Parathyroid adenoma (tissue), 2 donors: ENCODE data around the gene DPF3.

ENCODE experiments used
- H2AFZ ChIP-seq: fragments of 300-600 bp; sonication (generic); one replicate; pipeline ENCODE4 v1.7.0; 2017; ENCODE audit warnings: antibody characterized with exemption, mild to moderate bottlenecking
- H3K27ac ChIP-seq: fragments of 300-600 bp; sonication (generic); one replicate; pipeline ENCODE4 v1.7.0; 2017
- H3K27me3 ChIP-seq: fragments of 300-600 bp; sonication (generic); one replicate; pipeline ENCODE4 v1.7.0; 2017; ENCODE audit warnings: low read length; ENCODE audit not compliant: control insufficient read depth, insufficient read depth
- H3K36me3 ChIP-seq: fragments of 300-600 bp; sonication (generic); one replicate; pipeline ENCODE4 v1.7.0; 2017; ENCODE audit warnings: low read length; ENCODE audit not compliant: control insufficient read depth, insufficient read depth
- H3K4me1 ChIP-seq: fragments of 300-600 bp; sonication (generic); one replicate; pipeline ENCODE4 v1.7.0; 2017; ENCODE audit warnings: control low read depth
- H3K4me2 ChIP-seq: fragments of 300-600 bp; sonication (generic); one replicate; pipeline ENCODE4 v1.7.0; 2017; ENCODE audit warnings: low read length
- H3K4me3 ChIP-seq: fragments of 300-600 bp; sonication (generic); one replicate; pipeline ENCODE4 v1.7.0; 2017; ENCODE audit warnings: low read depth, low read length
- H3K79me2 ChIP-seq: fragments of 300-600 bp; sonication (generic); one replicate; pipeline ENCODE4 v1.7.0; 2017; ENCODE audit warnings: control low read depth
- H3K9ac ChIP-seq: fragments of 300-600 bp; sonication (generic); one replicate; pipeline ENCODE4 v1.7.0; 2017; ENCODE audit warnings: mild to moderate bottlenecking
- H3K9me3 ChIP-seq: fragments of 300-600 bp; sonication (generic); one replicate; pipeline ENCODE4 v1.7.0; 2017; ENCODE audit warnings: low read length; ENCODE audit not compliant: control insufficient read depth
- TF ChIP-seq, protein P1 (sequence below): fragments of 300-600 bp; sonication (generic); IDR thresholded peaks from one replicate; pipeline ENCODE4 v1.7.0; 2017; ENCODE audit warnings: antibody characterized with exemption, mild to moderate bottlenecking
- donor health status: primary hyperparathyroidism.

The DPF3 gene

DNA sequence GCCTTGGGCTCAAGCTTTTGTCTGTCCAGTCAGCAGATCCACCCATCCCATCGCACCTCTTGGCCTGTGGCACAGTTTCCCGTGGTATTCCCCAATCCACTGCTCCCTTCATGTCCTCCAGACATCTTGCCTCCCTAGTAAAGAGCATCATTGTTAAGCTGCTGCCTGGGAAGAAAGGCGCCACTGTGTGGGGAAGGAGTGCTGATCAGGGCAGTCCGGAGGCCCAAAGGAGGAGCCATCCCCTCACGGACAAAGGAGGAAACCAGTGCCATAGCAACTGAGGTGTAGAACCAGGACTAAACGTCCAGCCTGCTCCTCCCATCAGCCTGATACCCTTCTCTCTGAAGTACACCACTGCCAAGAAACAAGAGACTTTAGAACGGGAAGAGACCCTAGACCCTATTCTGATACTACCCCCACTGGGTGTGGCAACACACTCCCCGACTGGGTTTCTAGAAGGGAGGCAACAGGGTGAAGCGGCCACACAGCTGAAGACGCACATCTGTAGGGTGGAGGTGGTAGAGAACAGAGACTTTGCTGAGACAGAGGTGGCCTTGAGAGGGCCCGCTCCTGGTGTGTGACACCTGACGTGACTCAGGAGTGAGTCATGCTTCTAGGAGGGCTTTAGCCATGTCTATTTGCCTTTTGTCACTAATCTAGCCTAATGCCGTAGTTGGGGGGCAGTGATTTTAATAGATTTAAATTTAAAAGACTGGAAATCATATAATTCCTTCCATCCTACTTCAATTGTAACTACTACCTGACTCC lies 185.0 kb downstream of the DPF3 start:
- Histone ChIP-seq H3K4me2 (no peak overlapping the region), H3K27me3 (no peaks in the 10 kb centered on the region), H3K9ac (no peak overlapping the region), H3K27ac (no peak overlapping the region), H2AFZ (no peak overlapping the region), H3K79me2 (no peaks in the 10 kb centered on the region), H3K4me1 (no peaks in the 10 kb centered on the region), H3K36me3 (no peaks in the 10 kb centered on the region), H3K9me3 (no peaks in the 10 kb centered on the region), H3K4me3 (no peak overlapping the region)
- TF ChIP-seq, protein P1, sequence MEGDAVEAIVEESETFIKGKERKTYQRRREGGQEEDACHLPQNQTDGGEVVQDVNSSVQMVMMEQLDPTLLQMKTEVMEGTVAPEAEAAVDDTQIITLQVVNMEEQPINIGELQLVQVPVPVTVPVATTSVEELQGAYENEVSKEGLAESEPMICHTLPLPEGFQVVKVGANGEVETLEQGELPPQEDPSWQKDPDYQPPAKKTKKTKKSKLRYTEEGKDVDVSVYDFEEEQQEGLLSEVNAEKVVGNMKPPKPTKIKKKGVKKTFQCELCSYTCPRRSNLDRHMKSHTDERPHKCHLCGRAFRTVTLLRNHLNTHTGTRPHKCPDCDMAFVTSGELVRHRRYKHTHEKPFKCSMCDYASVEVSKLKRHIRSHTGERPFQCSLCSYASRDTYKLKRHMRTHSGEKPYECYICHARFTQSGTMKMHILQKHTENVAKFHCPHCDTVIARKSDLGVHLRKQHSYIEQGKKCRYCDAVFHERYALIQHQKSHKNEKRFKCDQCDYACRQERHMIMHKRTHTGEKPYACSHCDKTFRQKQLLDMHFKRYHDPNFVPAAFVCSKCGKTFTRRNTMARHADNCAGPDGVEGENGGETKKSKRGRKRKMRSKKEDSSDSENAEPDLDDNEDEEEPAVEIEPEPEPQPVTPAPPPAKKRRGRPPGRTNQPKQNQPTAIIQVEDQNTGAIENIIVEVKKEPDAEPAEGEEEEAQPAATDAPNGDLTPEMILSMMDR: no peak

DNA sequence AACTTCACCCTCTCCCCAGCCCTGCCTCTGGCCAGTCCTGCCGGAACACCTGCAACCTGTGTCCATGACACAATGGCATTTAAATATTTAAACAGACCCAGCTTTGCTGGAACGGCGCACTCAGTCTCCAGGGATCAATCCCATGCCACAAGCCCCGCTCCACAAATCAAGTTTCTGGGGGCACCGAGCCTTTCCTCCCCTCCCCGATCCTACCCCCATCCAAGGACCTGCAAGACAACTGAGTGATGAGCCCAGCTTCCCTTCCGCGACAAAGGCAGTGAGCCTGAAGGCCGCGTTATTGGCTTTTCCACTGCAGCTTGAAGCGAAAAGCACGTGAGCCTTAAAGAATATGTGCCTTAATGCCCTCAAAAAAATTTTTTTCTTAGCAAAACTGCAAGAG lies 185.7 kb downstream of the DPF3 start:
- Histone ChIP-seq H3K36me3 (no peaks in the 10 kb centered on the region), H3K4me2 (no peak overlapping the region), H3K79me2 (no peaks in the 10 kb centered on the region), H3K27me3 (no peaks in the 10 kb centered on the region), H2AFZ (no peak overlapping the region), H3K9ac (no peak overlapping the region), H3K4me1 (no peaks in the 10 kb centered on the region), H3K27ac (no peak overlapping the region), H3K4me3 (no peak overlapping the region), H3K9me3 (no peaks in the 10 kb centered on the region)
- TF ChIP-seq, protein P1: no peak

DNA sequence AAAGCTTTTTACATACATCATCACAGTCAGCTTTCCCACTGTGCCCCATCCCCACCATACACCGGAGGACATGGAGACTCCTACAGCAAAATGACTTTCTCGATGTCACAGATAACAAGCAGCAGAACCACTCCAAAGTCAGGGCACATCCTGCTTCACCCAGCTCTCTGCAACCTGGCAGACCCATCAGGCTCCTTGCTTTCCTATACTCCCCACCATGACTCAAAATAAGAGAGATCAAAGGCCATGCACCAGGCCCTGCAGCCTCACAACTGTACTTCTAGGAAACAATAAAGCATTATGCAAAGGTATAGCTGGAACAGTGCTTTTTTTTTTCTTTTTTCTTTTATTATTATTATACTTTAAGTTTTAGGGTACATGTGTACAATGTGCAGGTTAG lies 187.4 kb downstream of the DPF3 start:
- H3K9me3 ChIP-seq: no peaks in the 10 kb centered on the region
- H3K4me2 ChIP-seq: no peak overlapping the region
- TF ChIP-seq, protein P1: no peak
- no peak overlapping the region for H3K4me3 ChIP-seq
- H2AFZ ChIP-seq: no peak overlapping the region
- no peak overlapping the region for H3K9ac ChIP-seq
- H3K4me1 ChIP-seq: no peaks in the 10 kb centered on the region
- no peaks in the 10 kb centered on the region for H3K27me3 ChIP-seq
- H3K27ac ChIP-seq: no peak overlapping the region
- no peaks in the 10 kb centered on the region for H3K79me2 ChIP-seq
- no peaks in the 10 kb centered on the region for H3K36me3 ChIP-seq

- Histone ChIP-seq H3K9me3 (no peaks in the 10 kb centered on the region), H3K9ac (no peak overlapping the region)
Observed at GRCh38 chr14:72704502-72704901, 189.4 kb downstream of the DPF3 start.

More at GRCh38 chr14:72704502-72704901, 189.4 kb downstream of the DPF3 start:
- TF ChIP-seq, protein P1: no peak
- no peaks in the 10 kb centered on the region for H3K4me1 ChIP-seq
- no peaks in the 10 kb centered on the region for H3K36me3 ChIP-seq
- no peak overlapping the region for H3K4me2 ChIP-seq
- H2AFZ ChIP-seq: no peak overlapping the region
- H3K27me3 ChIP-seq: no peaks in the 10 kb centered on the region
- no peak overlapping the region for H3K4me3 ChIP-seq
- no peak overlapping the region for H3K27ac ChIP-seq
- H3K79me2 ChIP-seq: no peaks in the 10 kb centered on the region
